ENCODE results near the gene CISH. TPM values are rescaled to one million over a fixed set of nuclear protein-coding genes. Genes with fewer than 3 reads are reported as not detected.

The CISH gene
- total RNA-seq, 1 donor = 1.2 TPM

DNA sequence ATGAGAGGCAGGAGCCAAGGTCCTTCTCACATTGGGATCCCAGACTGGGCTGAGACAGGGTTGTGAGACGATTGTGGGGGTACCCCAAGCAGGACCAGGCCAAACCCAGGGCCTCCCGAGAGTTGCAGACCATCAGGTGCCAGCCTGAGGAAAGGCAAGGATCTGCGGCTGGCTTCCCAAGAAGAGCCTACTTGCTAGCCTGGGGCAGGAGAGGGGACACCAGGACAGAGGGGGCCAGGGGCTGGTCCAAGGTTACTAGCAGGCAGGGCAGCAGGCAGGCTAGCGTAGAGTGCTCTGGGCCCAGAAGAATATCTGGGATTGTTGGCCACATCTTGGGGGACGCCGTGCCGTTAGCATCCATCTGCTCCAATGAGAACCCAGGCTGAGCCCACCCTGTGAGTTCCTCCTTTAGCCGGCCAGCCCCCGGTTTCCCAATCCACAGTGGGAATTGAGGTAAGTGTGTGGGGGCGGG lies 546 bp downstream of the CISH start:
- peaks cover 83% of the 10 kb centered on the region for H3K4me1 ChIP-seq (ENCODE audit: insufficient read depth, low read length)
- H3K27me3 ChIP-seq (ENCODE audit: insufficient read depth, low read length) = no peaks in the 10 kb centered on the region
- no peaks in the 10 kb centered on the region for H3K9me3 ChIP-seq (ENCODE audit: low read depth, low read length)
- peak overlapping the region; percentile 75 for H3K4me3 ChIP-seq (ENCODE audit: low read length)

DNA sequence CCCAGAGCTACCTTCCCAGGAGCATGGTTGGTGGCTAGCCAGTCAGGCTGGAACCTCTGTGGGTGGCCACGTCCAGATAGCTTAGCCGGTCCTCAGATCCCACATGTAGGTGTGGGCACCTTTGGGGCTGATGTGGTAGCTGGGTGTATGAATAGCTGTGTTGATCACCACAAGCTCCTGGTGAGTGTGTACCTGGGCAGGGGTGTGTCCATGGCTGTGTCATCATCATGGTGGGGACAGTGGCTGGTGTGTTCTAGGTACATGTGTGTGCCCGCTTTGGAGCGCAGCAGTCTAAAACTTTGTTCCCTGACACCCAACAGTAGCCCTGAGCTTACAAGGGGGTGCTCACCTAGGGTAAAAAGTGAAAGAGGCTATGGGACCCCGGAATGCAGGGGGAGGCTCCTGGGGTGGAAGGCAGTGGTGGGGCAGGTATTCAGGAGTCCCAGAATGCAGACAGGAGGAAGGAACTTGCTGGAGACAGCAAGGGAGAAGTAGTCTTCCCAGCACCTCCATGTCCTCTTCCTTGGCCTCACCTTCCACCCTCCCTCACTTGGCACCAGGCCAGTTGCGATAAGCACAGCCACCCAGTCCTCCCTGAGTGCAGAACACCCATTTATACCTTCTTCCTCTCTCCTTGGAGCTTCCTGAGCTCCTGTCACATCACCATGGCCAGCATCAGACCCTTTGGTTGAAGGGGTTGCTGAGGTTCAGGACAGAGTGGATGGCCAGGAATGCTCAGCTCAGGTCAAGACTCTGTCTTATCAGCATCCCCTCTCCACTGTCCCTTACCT lies 1.2 kb downstream of the CISH start:
- H3K9me3 ChIP-seq (ENCODE audit: low read depth, low read length) = no peaks in the 10 kb centered on the region
- peak overlapping the region; percentile 75 for H3K4me3 ChIP-seq (ENCODE audit: low read length)
- H3K27me3 ChIP-seq (ENCODE audit: insufficient read depth, low read length) = no peaks in the 10 kb centered on the region
- peaks cover 83% of the 10 kb centered on the region for H3K4me1 ChIP-seq (ENCODE audit: insufficient read depth, low read length)

DNA sequence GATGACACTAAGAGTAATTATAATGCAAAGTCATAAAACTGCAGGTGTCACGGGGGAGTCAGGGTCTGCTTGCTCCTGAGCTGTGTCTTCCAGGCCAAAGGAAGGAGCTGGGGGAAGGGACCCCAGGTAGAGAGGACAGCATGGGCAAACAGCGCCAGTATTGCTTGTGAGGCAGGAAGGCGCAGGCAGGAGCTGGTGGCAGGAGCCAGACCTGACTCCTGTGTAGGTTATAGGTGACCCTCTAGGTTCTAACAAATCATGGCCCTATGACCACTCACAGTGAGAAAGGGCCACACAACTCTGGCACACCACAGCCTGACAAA lies 1.9 kb downstream of the CISH start:
- Histone ChIP-seq H3K27me3 (ENCODE audit: insufficient read depth, low read length) (no peaks in the 10 kb centered on the region), H3K4me1 (ENCODE audit: insufficient read depth, low read length) (peaks cover 89% of the 10 kb centered on the region), H3K4me3 (ENCODE audit: low read length) (peak overlapping the region; percentile 75), H3K9me3 (ENCODE audit: low read depth, low read length) (no peaks in the 10 kb centered on the region)

DNA sequence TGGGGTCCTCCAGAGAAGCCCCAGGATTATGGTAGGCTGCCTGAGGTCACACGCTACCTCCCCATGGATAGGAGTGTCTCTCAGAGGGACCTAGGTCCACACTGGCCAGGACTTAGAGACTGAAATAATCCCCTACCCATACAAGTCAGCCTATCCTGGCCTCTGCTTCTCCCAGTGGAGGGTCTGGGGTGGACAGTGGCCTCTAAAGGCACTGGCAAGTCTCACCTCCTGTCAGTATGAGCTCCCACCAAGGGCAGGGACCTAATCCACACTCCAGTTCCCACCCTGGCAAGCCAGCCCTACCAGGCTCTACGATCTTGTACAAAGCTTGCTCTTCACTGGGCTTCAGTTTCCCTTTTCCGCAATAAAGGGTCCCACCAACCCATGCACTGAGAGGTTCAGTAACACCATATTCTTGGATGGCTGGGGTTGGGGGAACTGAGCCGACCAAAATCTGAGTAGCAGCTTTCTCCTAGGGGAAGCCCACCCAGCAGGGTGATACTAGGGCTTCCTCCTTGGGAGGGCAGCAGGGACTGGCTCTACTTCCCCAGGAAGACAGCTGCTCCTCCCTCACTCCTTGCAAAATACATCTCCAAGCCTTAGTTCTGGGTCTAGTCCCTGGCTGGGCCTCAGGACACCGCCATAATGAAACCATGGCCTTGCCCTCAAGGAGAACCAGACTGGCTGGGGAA lies 2.4 kb downstream of the CISH start:
- no peaks in the 10 kb centered on the region for H3K27me3 ChIP-seq (ENCODE audit: insufficient read depth, low read length)
- H3K4me3 ChIP-seq (ENCODE audit: low read length) = peak overlapping the region; percentile 75
- peaks cover 93% of the 10 kb centered on the region for H3K4me1 ChIP-seq (ENCODE audit: insufficient read depth, low read length)
- no peaks in the 10 kb centered on the region for H3K9me3 ChIP-seq (ENCODE audit: low read depth, low read length)

DNA sequence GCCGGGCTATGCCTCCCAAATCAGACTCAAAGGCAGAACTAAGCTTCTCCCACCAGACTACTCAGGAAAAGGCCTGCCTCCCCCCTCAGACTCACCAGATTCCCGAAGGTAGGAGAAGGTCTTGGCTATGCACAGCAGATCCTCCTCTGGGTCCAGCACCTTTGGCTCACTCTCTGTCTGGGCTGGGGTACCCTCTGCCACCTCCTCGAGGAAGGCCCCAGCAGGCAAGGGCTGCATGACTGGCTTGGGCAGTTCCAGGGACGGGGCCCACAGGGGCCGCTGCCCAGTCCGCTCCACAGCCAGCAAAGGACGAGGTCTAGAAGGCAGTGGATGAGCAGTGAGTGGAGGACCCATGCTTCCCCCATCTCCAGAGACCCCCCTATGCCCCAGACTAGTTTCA lies 3.3 kb downstream of the CISH start:
- H3K4me1 ChIP-seq (ENCODE audit: insufficient read depth, low read length) = peaks cover 93% of the 10 kb centered on the region
- no peaks in the 10 kb centered on the region for H3K9me3 ChIP-seq (ENCODE audit: low read depth, low read length)
- H3K27me3 ChIP-seq (ENCODE audit: insufficient read depth, low read length) = no peaks in the 10 kb centered on the region
- peak overlapping the region; percentile 75 for H3K4me3 ChIP-seq (ENCODE audit: low read length)

DNA sequence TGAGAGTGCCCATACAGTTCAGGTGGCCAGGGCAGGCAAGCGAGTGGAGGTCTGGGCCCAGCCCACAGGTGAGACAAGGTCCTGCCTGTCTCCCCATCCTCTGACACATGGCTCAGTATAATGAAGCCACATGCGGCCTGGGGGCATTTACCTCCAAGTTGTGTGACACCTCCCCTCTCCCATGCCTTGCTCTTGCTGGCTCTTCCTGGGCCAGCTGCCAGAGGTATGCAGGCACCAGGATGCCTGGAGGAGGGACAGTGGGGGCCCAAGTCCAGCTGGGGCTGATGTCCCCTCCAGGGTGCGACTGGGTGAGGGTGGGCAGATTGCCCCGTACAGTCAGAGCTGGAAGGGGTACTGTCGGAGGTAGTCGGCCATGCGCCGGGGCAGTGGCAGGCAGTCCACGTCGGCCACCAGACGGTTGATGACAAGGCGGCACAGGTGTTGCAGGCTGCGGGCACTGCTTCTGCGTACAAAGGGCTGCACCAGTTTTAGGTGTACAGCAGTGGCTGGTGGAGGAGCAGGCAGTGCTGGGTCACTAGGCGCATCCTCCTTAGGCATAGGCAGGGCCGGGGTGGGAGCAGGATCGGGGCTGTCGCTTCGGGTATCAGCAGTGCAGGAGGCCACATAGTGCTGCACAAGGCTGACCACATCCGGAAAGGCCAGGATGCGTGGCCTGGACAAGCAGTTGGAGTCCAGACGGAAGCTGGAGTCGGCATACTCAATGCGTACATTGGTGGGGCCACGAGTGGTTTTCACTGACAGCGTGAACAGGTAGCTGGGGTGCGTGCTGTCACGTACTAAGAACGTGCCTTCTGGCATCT lies 4.1 kb downstream of the CISH start:
- Histone ChIP-seq H3K9me3 (ENCODE audit: low read depth, low read length) (no peaks in the 10 kb centered on the region), H3K27me3 (ENCODE audit: insufficient read depth, low read length) (no peaks in the 10 kb centered on the region), H3K4me3 (ENCODE audit: low read length) (peak overlapping the region; percentile 75), H3K4me1 (ENCODE audit: insufficient read depth, low read length) (peaks cover 93% of the 10 kb centered on the region)

DNA sequence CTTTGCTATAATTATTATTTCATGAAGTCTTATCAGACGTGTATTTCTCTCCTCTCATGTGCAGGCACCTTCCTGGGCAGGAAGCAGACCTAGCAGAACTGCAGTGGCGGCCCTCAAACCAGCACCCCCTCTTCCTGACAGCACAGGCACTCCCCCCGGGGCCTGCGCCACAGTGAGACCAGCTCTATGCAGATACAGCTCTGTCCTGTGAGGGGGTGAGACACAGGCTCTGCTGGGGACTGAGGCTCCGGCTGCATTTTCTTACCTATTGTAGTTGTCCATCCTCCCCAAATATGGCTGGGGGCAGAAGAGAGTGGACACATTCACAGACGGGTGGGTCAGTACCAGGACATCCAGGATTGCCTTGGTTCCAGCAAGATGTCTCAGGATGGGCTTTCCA lies 5.0 kb downstream of the CISH start:
- no peaks in the 10 kb centered on the region for H3K9me3 ChIP-seq (ENCODE audit: low read depth, low read length)
- peaks cover 96% of the 10 kb centered on the region for H3K4me1 ChIP-seq (ENCODE audit: insufficient read depth, low read length)
- peak overlapping the region; percentile 75 for H3K4me3 ChIP-seq (ENCODE audit: low read length)
- no peaks in the 10 kb centered on the region for H3K27me3 ChIP-seq (ENCODE audit: insufficient read depth, low read length)

DNA sequence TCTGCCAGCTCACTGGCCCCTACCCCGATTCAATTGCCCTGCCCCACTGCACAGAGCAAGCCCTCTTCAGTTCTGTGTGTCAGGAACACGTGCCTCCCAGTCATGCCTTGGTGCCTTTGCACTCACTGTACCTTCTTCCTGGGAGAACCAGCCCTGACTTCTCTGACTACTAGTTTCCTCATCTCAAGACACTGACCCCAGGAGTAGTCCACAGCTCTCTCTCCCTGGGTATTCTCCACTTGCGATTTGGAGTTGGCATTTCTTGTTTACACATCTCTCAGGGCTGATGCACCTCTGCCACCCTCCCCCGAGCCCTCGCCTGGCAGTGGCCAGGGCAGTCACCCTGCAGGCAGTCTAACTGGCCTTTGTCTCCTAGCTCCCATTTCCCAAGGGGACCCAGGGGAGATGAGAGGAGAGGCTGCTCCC lies 5.7 kb downstream of the CISH start:
- H3K4me3 ChIP-seq (ENCODE audit: low read length) = peak overlapping the region; percentile 75
- no peaks in the 10 kb centered on the region for H3K27me3 ChIP-seq (ENCODE audit: insufficient read depth, low read length)
- H3K4me1 ChIP-seq (ENCODE audit: insufficient read depth, low read length) = peaks cover 97% of the 10 kb centered on the region
- no peaks in the 10 kb centered on the region for H3K9me3 ChIP-seq (ENCODE audit: low read depth, low read length)

DNA sequence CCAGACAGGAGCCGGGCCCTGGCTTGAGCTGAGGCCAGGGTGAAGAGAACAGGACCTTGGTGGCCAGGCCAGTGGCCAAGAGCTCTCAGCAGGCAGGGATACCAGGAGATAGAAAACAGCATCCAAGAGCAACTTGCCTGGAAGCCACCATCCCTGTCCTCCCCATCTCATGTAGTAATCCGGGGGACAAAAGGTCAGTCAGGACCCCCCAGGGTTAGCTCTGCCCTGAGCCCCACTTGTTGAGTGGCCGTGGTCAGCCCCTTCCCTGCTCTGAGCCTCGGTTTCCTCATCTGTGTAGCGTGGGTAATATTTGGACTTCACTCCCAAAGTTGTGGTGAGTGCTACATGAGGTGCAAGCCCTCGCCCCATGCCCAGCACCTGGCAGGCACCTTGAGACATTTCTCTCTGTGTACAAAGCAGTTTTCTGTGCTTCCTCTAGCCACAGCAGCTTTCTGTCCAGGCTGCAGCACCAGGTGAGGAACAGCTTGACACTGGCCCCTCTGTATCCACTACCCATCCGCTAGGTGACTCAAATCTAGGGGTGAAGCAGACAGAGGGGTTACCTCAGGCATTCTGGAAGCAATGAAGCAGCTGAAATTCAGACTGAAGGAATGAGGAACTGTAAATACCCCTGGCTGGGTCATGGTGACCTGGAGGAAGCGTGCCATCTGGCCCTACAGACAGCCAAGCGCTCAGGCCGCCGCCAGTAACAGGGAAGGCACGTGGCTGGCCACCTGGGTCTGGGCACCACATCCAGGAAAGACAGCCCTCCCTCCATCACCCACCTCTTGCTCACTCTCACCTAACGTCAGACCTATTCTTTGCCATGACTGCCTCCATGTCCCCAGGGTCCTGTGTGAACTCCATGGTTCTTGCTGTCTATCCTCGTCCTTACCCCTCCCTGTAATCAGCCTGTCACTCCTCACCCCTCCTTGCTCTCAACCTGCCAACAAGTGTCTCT lies 6.7 kb downstream of the CISH start:
- no peaks in the 10 kb centered on the region for H3K9me3 ChIP-seq (ENCODE audit: low read depth, low read length)
- peaks cover 97% of the 10 kb centered on the region for H3K4me1 ChIP-seq (ENCODE audit: insufficient read depth, low read length)
- no peak overlapping the region for H3K4me3 ChIP-seq (ENCODE audit: low read length)
- H3K27me3 ChIP-seq (ENCODE audit: insufficient read depth, low read length) = no peaks in the 10 kb centered on the region

DNA sequence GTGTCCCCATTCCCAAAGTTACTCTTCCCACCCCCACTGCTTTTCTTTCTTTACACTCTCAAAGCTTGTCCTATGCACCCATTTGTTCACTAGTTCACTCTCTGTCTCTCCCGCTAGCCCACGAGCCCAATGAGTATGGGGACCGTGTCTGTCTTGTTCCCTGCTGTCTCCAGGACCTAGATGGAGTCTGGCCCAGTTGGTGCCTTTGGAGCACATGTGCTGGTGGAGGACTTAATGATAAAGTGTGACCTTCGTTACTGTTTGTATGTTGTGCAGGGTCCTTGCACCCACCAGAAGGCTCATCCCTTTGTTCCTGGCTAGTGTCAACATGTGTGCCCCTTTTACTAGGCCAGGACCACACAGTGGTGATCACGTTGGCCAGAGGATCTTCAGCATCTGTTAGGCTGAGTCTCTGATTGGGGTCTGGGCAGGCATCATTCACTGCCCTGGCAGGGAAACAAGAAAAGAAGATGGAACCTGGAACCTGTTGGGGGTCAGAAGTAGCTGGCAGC lies 7.4 kb downstream of the CISH start:
- Histone ChIP-seq H3K4me1 (ENCODE audit: insufficient read depth, low read length) (peaks cover 97% of the 10 kb centered on the region), H3K9me3 (ENCODE audit: low read depth, low read length) (no peaks in the 10 kb centered on the region), H3K4me3 (ENCODE audit: low read length) (no peak overlapping the region), H3K27me3 (ENCODE audit: insufficient read depth, low read length) (no peaks in the 10 kb centered on the region)

DNA sequence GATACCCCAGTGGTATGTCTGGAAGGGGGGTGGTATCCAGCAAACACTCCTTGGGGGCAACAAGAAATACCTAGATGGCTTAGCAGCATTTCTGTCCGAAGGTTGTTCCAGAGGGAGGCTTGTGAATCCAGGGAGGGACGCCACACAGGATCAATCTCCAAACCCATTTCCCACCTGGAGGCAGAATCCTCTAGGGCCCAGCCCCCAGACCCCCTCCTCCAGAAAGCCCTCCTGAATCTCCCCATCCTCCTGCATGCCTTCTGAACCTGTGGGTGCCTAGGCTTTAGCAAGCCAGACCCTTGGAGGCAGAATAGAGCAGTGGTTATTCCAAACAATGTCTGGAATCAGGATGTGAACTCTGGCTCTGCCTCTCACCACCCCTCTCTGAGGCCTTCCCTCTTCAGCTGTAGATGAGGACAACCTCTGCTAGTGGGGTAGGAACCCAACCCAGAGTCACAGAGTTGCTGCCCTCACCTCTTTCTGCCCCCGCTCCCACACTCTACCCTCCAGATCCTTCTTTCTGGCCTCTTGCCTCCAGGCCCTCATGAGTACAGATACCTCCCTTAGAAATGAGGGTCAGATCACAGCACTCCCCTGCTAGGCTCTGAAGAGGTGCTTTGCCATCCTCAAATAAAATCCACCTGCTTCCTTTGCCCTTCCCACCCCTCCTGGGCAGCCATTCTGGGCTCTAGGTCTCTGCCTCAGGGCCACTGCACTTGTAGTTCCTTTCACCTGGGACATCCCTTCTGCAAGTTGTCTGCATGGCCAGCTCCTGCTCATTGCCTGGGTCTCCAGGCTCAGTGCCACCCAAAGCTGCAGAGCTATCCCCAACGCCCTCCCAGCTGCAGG lies 8.1 kb downstream of the CISH start:
- Histone ChIP-seq H3K9me3 (ENCODE audit: low read depth, low read length) (no peaks in the 10 kb centered on the region), H3K27me3 (ENCODE audit: insufficient read depth, low read length) (no peaks in the 10 kb centered on the region), H3K4me1 (ENCODE audit: insufficient read depth, low read length) (peaks cover 94% of the 10 kb centered on the region), H3K4me3 (ENCODE audit: low read length) (no peak overlapping the region)

DNA sequence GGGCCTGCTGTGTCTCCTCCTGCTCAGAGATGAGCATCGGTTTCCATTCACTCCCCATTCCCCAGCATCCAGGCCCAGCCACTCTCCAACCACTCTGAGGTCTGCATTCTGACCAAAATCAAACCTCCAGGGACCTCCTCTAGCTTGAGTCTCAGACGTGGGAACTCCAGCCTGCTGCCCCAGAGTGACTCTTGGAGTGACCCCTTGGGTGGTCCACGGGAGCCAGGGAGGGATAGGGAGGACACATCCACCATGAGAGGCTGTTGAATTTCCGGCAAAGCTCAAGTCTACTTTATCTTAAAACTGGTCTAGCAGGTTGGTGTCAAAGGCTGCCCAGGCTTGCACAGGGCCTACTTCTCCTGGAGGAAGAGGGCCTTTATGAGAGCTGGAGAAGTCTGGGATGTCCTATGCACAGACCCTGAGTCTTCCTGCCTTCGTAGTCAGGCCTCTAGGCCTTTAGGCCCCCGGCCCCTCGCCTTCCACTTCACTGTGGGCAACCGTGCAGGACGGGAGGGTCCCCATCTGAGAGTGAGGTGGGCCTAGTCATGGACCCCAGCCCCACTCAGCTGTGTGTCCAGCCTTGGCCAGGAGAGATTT lies 8.9 kb downstream of the CISH start:
- no peaks in the 10 kb centered on the region for H3K27me3 ChIP-seq (ENCODE audit: insufficient read depth, low read length)
- no peak overlapping the region for H3K4me3 ChIP-seq (ENCODE audit: low read length)
- peaks cover 89% of the 10 kb centered on the region for H3K4me1 ChIP-seq (ENCODE audit: insufficient read depth, low read length)
- H3K9me3 ChIP-seq (ENCODE audit: low read depth, low read length) = no peaks in the 10 kb centered on the region

Measured in mononuclear cell (primary cell).